AG08396 (cell line): ENCODE measurements around the gene CACNA1H.

ENCODE experiments used
- DNase-seq: peaks from one replicate; pipeline ENCODE4 v3.0.0; 2012; ENCODE audit warnings: low spot score, mixed read lengths

The CACNA1H gene

GRCh38 chr16:1143761-1144450 lies 9.0 kb upstream of the CACNA1H start:
- no peak for DNase-seq

GRCh38 chr16:1144476-1145382 lies 8.2 kb upstream of the CACNA1H start:
- no peak for DNase-seq

- no peak for DNase-seq
These were observed 7.4 kb upstream of the CACNA1H start for GRCh38 chr16:1145383-1146100.

- no peak for DNase-seq
These were observed 6.5 kb upstream of the CACNA1H start for GRCh38 chr16:1146409-1146808.

GRCh38 chr16:1147027-1147426 lies 5.9 kb upstream of the CACNA1H start:
- DNase-seq = no peak

DNA sequence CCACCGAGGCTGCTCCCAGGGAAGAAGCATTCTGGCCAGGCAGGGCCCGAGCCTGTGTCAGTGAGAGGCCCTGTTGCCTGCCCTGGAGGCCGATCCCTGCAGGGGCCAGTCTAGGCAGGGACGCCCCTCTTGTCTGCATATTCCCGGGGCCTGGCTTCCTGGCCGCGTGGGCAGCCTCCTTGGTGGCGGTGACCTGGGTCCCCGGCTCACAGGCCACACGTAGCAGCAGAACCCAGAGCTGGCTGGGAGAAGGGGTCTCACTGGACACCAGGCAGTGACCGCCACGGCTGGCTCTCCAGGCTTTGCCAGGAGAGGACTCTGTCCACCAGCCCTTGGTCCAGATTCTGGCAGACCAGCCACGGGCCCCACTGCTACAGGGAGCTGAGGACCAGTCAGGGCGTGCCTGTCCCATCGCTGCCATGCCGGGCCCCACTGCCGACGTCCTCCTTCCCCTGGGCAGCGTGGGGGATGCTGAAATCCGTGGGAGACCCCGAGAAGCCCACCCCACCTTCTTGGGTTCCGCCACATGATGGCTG lies 3.7 kb upstream of the CACNA1H start:
- DNase-seq = no peak

GRCh38 chr16:1150511-1150982 lies 2.4 kb upstream of the CACNA1H start:
- DNase-seq = no peak

DNA sequence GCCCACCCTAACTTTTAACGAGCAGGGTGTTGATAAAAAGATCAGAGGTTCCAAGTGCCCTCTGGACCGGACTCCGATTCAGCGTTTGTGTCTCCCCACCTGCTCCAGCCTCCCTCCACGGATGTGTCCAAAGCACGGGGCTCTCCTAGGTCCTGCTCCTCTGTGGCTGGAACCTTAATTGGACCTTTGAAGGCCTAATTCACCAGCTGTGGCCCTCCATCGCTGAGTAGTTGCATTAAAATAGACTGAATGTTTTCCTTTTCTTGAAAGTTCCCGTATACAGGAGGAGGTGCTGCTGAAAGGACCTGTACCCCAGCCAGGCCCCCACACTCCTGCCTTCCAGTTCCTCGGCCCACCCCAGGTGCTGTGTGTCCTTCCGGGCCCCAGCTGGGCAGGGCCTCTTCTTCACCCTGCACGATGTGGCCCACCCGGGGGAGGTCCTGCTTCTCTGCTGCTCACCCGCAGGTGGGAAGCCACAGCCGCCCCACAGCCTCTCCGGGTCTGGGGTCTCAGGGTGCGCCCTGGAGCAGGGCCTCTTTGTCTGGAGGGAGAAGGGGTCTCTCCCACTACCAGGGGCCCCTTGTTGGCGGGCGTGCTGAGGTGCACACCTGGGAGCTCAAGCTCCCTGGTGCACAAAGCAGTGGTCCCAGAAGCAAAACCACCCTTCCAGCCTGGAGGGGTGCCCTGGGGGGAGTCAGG lies 1.3 kb upstream of the CACNA1H start:
- no peak for DNase-seq

DNA sequence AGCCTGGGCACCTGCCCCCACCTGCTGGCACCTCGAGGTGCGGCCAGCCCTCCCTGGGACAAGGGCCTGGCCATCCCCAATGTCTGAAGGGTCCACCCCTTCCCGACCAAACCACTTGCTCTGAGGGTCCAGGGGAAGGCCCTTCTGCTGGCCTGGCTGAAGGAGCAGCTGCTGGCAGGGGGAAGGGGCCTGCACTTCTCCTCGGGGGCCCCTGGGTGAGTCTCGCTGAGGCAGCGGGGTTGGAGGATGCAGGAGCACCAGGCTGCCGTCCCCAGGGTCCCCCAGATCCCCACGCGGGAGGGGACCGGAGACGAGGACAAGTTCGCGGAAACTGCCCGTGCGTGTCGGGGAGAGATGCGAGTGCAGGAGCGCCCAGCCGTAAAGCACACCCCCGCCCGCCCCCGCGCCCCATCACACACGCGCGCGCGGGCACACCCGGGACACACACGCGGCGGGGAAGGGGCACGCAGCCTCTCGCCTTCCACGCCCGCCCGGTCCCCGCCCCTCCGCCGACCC lies 725 bp upstream of the CACNA1H start:
- no peak for DNase-seq

DNA sequence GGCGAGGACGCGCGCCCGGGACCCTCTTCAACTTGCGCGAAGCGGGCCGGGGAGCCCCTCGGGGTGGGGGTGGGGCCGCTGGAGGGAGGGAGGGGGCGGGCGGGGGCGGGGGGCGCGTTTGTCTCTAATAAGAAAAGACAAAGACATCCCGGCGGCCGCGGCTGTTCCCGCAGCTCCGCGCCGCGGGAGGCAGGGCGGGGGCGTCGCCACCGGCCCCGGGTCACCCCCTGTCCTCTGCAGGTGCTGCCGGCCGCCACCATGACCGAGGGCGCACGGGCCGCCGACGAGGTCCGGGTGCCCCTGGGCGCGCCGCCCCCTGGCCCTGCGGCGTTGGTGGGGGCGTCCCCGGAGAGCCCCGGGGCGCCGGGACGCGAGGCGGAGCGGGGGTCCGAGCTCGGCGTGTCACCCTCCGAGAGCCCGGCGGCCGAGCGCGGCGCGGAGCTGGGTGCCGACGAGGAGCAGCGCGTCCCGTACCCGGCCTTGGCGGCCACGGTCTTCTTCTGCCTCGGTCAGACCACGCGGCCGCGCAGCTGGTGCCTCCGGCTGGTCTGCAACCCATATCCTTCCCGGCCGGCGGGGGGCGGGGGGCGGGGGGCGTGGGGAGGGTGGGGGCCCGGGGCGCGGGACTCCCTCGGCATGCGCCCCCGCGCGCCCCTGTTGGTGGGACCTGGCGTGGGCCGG lies 714 bp downstream of the CACNA1H start:
- DNase-seq = no peak

GRCh38 chr16:1154291-1154886 lies 1.5 kb downstream of the CACNA1H start:
- DNase-seq = no peak

GRCh38 chr16:1154887-1155331 lies 2.0 kb downstream of the CACNA1H start:
- no peak for DNase-seq

DNA sequence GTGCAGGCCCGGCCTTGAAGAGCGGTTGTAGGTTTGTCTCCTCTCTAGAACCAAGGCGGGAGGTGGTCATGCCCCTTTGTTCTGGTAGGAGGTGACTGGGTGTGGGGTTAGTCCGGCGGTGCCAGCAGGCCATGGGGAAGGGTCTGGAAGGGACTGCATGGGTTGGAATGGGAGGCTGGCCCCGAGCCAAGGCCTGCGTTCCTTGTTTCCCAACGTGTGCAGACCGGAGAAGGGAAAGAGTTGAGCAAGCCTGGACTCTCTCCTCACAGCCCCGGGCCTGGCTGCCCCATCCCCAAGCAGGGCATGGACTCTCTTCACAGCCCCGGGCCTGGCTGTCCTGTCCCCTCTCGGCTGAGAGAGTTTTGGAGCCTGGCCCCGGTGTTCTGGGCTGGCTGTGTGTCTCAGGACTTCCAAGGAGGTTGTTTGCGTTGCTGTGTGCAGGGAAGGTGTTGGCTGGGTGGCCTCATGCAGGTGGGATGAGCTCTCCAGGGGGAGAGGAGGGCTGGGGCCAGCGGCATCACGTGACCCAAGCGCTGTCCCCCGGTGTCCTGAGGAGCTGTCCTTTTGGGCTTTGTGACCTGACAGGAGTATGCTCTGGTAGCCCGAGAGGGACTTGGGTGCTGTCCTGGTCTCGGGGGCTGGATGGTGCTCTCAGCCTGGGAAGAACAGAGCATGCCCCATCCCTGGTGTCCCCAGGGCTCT lies 2.6 kb downstream of the CACNA1H start:
- DNase-seq = no peak

GRCh38 chr16:1156055-1156982 lies 3.4 kb downstream of the CACNA1H start:
- DNase-seq = no peak

- DNase-seq = no peak
These were observed 4.2 kb downstream of the CACNA1H start for GRCh38 chr16:1156983-1157638.

DNA sequence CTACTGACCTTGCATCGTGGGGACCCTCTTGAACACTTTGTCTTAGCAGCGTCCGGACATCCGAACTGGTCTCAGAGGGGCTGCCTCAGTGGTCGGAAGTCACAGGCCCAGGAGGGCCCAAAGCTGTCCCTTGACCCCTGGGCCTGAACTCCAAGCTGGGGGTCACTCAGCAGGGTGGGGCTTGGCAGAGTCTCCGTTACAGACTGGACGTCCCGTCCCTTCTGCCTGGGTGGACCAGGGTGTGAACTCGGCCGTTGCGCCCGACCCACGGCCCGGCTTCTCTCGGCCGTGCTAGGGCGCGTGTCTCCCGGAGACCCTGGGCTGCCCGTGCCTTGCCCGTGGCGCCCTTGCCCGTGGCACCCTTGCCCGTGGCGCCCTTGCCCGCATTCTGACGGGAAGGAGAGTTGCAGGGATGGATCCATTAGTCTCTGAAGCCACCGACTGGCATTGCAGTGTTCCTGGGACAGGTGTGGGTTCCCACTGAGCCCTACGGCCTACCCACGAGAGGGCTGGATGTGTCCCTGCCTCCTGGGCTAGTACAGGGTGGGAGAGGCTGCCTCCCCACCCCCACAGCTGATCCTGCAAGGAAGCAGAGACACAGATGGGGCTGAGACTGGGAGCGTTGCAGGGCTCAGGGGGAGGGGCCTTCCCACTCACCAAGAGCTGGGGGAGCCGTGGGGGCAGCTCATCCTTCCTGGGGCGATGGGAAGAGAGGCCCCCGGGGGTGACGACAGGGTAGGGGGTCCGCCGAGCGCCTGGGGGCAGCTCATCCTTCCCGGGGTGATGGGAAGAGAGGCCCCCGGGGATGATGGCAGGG lies 4.9 kb downstream of the CACNA1H start:
- no peak for DNase-seq
